NCI-H748 (cell line): Measurements from ENCODE around the gene KLRF2.

ENCODE experiments used
- DNase-seq: peaks from one replicate; lab custom pipeline; 2025; ENCODE audit not compliant: unreplicated experiment; lab: John Stamatoyannopoulos, UW

KLRF2 gene

GRCh38 chr12:9883175-9883574 lies 1.9 kb downstream of the KLRF2 start:
- no peak for DNase-seq

DNA sequence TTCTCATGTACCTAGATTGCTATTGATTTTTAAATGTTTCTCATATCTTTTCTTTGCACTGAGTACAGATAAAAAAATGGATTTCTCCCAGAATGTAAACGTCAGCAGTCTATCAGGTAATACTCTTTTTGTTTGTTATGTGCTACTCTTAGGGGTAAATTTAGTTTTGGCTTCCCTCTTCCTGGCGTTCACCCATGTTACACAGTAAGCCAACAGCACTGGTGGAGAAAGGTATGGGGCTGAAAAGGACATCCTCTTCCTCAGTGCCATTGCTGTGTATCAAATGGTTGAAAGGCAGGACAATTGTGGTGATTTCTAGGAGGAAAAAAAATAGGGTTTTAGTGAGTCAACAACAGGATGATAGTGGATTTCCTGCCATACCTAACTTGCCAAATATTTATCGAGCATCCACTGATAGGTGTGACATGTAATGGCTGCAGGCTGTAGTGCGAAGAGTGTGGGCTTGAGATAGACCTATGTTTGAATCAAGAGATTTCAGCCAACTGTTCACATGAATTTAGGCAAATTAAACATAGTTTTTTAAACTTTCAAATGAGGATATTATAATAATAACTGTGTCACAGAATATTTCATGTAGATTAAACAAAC lies 7.5 kb downstream of the KLRF2 start:
- peak; percentile 70 for DNase-seq

DNA sequence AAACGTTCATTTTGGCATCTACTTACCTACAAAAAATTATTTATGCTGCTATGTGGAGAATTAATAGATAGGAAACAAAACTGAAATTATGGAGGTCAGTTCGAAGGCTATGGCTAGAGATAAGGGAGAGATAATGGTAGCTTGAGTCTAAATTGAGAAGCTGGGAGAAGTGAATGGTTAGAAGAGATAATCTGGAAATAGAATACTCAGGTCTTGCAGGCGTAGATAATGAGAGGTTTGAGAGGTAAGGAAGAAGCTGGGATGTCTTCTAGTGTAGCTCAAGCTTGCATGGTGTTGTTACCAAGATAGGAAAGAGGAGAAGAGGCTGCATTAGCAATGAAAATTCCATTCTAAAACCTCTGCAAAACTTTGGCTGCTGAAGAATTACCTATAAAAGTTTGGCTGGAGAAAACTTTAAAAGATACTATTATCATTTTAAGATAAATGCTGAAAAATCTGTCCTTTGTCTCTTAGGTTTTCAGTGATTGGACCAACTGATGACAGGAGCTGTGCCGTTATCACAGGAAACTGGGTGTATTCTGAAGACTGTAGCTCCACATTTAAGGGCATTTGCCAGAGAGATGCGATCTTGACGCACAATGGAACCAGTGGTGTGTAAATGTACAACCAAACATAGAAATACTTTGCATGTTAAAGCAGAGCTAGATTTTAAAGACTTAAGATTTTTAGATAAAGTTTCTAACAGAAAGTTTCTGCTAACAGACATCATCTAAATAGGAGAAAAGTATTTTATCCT lies 14.1 kb downstream of the KLRF2 start:
- DNase-seq = no peak

GRCh38 chr12:9897535-9897934 lies 16.2 kb downstream of the KLRF2 start:
- no peak for DNase-seq

- DNase-seq = no peak
Observed at GRCh38 chr12:9899209-9899608, 17.9 kb downstream of the KLRF2 start.

GRCh38 chr12:9900930-9901329 lies 19.6 kb downstream of the KLRF2 start:
- DNase-seq = no peak

DNA sequence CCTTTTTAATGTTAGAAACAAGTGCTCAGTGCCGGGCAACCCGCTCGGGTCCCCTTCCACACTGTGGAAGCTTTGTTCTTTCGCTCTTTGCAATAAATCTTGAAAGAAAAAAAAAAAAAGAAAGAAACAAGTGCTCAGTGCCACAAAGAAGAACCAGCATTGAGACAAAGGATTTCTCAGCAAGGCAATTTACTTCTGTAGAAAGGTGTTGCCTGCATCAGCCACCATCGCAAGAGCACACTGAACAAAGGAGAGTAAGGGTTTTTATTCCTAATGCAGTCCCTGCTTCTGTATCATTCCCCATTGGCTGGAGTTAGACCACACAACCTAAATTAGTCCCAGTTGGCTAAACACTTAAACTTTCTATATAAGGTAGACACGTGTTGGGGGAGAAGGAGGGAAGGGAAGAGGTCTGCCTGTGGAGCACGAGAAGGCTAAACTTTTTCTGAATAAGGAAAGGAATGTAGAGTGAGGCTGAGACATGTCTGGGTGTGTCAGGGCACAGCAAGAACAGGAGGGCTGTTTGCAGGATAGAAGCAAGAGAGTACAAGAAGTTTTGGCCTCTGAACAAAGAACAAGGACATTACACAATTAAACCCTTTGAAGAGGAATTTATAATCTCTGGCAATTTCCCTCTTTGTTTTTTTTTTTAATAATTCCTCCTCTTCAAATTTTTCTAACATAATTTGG lies 21.4 kb downstream of the KLRF2 start:
- no peak for DNase-seq

DNA sequence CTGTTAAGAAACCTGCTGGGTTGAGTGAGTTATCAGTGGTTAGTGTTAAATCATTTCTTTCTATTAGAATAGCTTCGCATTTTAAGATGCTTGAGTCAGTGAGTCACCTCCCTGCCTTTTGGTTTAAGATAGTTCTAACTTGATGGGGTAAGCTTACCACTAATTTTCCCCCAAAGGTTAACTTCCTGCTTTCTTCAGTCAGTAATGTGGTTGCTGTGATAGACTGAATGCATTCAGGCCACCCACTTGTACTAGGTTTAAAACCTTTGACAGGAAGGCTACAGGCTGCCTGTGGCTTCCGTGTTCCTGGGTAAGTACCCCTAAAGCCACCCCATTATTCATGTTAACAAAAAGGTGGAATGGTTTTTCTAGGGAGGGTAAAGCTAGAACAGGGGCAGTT lies 25.6 kb downstream of the KLRF2 start:
- no peak for DNase-seq

GRCh38 chr12:9907769-9908168 lies 26.5 kb downstream of the KLRF2 start:
- no peak for DNase-seq

GRCh38 chr12:9908350-9908749 lies 27.1 kb downstream of the KLRF2 start:
- no peak for DNase-seq

GRCh38 chr12:9909724-9910123 lies 28.4 kb downstream of the KLRF2 start:
- DNase-seq = no peak

DNA sequence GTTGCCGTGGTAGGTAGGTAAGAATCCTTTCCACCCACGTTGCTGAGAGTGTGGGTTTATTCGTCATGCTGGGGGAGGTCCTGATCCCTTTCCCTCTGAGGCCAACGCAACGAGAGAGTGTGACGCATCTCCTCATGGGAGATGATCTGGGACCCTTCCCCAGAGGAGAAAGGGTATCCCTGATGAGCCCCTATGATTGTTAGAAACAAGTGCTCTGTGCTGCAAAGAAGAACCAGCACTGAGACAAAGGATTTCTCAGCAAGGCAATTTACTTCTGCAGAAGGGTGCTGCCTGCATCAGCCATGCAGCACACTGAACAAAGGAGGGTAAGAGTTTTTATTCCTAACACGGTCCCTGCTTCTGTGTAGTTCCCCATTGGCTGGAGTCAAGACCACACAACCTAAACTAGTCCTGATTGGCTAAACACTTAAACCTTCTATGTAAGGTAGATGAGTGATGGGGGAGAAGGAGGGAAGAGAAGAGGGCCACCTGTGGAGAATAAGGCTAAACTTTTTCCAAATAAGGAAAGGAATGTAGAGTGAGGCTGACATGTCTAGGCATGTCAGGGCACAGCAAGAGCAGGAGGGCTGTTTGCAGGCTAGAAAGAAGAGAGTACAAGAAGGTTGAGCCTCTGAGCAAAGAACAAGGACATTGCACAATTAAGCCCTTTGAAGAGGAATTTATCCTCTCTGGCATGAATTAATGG lies 29.6 kb downstream of the KLRF2 start:
- no peak for DNase-seq

DNA sequence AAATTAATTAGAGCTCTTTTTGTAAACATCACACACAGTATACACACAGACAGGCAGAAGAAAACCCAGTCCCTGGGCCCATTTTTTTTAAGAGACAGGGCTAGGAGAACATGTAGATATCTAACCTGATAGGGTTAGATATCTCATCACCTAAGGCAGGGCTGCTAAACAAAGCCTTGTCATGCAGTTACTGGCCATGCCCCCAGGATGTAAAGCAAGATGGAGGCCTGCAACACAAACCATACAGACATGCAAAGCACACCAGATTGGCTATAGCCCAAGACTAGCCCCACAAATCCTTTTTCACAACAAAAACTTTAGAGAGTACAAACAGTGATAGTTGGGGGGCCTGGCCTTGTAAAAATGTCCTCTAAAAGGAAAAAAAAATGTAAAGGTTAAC lies 30.4 kb downstream of the KLRF2 start:
- DNase-seq = no peak

DNA sequence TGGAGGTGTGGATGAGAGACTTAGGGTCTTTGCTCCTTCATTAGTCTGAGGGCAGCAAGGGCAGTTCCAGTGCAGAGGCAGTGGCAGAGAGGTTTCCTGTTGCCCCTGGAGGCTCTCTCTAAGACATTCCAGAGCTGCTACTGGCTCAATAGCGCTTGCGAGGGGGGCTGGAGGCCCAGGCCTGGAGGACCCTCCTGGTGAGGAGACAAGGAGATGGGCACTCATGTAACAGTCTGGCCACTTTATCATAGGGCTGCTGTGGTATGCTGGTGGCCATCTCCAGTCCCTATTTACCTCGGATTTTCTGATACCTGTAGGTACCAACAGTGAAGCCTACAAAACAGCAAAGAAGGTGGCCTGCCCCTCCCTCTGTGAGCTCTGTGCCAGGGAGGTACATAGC lies 38.2 kb downstream of the KLRF2 start:
- no peak for DNase-seq

GRCh38 chr12:9920451-9920850 lies 39.2 kb downstream of the KLRF2 start:
- DNase-seq = no peak

- DNase-seq = no peak
Observed at GRCh38 chr12:9922429-9922828, 41.1 kb downstream of the KLRF2 start.

GRCh38 chr12:9925705-9926393 lies 44.6 kb downstream of the KLRF2 start:
- peak; percentile 54 for DNase-seq

- DNase-seq = no peak
Observed at GRCh38 chr12:9926876-9927275, 45.6 kb downstream of the KLRF2 start.

DNA sequence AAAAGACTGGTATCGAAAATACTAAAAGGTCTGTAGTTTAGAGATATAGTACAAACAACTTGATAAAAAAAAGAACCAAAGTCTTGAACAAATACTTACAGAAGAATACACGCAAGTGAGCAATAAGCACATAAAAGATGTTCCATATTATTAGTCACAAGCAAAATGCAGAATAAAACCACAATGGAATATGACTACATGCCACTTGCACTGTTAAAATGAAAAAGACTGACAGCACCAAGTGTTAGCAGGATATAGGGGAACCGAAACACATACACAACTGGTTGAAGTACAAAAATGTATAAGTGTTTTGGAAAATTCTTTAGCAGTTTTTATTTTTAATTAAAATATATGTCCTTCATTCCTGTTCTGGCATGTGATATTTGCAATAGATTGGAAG lies 47.3 kb downstream of the KLRF2 start:
- no peak for DNase-seq

DNA sequence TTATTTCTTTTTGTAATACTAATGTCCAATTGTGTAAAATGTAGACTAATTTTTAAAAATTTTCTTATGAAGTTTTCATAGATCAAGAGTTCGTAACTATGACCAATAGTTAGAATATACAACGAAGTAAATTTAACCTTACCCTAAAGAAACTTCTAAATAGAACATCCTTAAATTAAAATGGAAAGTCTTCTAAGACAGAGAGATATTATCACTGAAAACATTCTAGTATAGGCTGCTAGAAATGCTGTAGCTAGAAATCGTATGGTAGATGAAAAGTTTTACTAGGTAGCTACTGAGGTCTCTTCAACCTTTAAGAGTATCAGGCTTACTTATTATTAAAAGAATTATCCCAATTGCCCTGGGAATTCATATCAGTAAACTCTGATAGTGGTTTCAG lies 50.0 kb downstream of the KLRF2 start:
- no peak for DNase-seq

- DNase-seq = no peak
Observed at GRCh38 chr12:9932270-9932669, 51.0 kb downstream of the KLRF2 start, which contains the start of gene CLEC2A. TSS of gene CLEC2A (minus strand) at chr12:9932370. CDS start at chr12:9932329, 41 bp downstream.
